ENCODE results near the gene NR2E1.

The NR2E1 gene

DNA sequence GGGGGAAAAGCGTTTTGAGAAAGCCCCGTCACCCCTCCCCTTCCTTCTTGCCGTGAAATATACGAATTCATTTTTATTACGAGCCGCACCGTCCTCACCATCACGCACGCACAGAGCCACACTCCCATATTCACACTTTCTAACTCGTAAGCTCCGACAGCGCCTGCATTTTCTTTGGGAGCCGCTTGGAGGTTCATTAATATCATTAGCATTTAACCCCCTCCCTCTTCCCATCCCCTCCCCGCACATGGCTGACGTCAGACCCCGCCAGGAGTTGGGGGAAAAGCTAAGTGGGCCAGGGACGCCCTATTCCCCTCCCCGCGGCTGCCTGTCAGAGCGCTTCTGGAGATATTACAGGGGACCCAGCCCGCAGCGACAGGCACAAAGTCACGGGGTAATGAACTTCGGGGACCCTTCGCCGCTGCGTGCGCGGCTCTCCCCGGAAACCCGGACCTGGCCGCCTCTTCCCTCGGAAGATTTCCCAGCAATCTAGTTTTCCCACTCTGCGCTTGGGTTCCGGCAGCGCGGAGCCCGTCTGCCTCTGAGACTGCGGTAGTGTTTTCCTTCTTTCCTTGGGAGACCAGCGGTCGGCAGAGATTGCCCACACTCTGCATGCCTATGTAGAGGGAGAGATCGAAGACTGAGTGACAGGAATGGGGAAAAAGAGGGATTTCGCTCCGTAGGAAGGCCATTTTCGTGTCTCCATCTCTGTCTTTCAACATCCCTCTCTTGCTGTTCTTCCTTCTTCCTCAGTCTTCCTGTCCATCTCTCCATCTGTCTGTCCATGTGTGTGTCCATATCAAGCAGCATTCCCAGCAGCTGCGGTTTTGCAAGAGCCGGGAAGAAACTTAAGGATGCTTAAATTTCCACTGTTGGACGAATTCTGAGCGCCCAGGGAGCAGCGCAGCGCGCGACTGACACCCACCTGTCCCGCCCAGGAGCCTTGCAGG is at the start of gene NR2E1:
TSS of gene NR2E1 (plus strand) at position 309 of the 950 bp plus-strand sequence. CDS start 744 bp downstream, outside the sequence.
- DNase-seq, result peak; percentile 48

DNA sequence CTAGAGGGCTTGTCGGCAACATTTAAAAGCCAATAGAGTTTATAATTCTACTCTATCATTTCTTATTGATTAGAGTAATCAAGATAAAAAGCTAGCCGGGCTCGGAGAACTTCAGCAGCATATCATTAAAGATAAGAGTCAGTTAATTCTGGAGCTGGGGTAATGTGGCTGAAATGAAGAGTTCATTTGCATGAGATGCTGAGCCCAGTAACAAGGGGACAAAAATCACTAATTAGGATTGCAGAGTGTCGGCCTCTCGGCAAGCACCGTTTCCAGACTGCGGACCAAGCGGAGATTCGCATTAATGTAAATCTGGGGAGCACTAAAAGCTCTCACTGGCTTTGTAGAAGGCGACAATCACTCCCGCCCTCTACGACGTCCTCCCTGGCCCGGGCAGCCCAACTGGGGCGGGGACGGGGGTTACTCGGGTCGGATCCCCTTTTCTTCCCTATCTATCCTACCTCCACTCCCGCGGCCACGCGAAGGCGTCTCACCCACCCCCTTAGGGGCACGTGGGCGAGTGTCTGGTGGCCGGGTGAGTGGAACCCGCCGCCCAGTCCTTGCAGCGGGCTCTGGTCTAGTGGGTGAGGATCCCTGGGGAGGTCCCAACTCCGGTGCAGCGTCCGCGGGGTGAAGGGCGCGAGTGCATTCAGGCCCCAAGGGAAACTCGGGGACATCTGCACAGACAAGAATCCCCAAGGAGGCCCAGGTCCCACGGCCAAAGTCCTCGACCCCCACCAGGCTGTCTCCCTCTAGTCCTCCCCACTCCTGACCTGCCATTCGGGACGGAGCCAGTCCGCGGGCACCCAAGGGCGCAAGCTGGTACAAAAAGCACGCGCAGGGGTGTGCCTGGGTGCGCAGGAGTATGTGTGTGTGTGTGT is 49.0 kb upstream of the NR2E1 start:
- peak; percentile 24 for DNase-seq

DNA sequence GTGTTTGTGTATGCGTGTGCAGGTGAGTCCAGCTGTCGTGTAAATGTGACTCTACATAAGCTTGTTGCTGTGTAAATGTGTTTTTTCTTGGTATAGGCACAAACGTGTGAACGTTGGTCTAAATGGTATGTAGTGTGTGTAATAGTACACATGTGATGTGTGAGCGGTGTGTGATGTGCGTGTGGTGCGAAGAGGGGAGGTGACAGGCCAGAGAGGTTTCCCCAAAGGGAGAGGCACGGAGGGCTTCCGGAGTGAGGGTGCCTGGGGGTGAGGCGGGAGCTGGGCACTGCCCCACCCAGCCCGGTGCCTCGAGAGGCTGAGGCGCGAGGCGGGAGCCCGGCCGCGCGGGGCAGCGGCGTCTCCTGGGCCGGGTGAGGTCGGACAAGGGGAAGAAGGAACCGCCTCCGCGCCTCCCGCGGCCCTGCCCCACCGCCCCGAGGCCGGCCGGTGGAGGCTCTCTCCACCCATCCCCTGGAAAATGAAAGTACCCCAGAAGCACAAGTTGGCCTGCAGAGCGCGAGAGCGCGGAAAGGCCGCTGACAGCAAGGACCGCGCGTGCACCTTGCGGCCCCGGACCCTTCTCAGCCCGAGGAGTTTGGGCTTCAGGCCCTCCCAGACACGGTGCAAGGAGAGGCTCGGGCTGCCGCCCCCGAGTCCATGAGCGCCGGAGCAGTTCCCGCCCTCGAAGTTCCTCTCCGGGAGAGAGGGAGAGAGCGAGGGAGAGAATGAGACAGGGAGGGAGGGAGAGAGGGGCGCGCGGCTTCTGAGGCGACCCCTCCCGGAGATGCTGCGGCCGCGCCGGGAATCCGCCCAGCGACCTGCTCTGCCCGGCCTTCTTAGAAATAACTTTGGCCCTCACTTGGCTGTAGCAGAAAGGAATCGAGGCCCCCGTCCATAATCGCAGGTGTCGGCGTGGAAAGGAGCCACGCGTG is 48.1 kb upstream of the NR2E1 start:
- peak; percentile 56 for DNase-seq

DNA sequence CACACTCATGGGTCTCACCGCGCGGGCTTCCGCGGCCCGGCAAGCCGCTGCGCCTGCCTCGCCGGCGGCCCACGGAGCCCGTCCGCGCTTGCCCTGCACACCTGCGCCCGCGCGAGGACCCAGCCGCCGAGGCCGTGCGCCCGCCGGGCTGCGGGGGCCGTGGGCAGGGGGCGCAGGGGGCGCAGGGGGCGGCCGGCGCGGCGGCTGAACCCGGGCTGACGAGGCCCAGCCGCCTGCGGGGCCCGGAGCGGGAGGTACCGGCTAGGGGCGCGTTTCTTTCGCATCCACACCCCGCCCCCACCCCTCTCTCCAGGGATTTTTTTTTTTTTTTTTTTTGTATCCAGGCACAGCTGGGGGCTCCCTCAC is 47.5 kb upstream of the NR2E1 start:
- peak; percentile 34 for DNase-seq

DNA sequence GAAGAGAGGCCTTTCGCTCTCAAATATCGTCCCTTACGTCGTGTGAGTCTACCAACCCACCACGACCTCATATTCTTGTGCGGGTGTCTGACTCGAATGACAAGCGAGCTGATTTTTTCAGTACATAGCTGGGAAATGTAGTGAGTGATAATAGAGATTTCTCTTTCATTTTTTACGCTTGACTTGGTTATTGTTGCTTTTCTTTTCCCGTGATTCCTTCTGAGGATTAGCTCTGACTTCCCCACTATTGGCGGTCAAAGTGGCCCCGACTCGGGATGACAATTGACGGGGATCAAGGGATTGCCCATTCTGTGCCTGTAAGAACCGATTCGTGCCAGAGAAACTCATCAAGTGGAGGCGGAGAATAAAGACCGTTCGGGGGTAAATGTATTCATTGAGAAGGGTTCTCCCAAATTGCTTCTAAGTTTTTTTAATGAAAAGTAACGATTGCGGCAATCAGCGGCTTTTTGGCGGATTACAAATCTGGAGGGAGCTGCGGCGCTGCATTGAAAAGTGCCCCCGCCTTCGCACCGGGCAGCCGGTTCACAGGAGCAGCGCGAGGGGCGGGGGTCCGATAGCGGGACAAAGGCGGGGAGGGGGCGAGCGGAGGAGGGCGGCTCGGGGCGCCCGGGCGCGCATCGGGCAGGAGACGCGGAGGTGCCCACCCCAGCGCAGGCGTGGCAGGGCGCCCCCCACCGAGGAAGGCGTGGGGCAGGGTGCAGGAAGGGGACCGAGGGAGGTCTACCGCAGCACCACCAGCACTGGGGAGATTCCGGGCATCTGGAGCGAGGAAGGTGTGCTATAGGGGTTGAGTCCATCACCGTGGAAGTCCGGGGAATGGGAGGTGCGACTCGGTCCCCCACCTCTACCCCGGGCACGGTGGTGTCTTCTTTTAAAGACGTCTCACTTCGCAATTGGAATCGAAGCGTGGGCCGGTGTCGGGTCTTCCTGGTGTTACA is 46.7 kb upstream of the NR2E1 start:
- peak; percentile 12 for DNase-seq

DNA sequence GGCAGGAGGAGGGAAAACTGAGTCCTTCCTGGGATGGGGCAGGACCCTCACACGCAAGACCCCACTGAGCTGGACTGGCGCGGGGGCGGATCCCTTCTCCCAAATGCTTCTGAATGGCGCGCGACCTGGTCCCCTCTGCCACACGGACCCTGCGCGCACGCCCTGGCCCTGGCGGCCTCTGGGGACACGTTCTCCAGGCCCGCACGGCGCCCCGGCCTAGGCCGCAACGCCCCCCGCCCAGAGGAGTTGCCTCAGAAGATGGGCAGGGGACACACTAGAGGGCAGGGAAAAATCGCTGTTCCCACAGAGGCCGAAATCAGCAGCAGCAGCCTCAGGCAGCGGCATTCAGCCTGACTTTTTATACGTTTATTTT is 46.1 kb upstream of the NR2E1 start:
- DNase-seq, result no peak

DNA sequence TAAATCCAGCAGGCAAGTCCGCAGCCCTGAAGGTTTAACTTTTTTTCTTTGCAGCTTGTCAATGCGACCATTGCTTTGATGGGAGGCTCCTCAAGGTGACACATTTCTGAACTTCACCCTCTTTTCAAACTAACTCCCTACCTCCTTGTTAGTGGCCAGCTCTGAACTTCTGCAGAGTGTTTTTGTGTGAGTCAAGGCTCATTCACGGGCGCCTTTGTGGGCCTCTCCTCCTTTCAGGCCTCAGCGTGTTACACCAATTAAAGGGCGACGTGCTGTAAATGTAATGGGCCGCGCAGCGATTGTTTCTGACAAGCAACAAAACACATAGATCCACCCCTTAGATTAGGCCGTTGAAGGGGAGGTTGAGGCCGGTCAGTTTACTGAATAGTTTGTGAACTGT is 45.5 kb upstream of the NR2E1 start:
- DNase-seq, result no peak

DNA sequence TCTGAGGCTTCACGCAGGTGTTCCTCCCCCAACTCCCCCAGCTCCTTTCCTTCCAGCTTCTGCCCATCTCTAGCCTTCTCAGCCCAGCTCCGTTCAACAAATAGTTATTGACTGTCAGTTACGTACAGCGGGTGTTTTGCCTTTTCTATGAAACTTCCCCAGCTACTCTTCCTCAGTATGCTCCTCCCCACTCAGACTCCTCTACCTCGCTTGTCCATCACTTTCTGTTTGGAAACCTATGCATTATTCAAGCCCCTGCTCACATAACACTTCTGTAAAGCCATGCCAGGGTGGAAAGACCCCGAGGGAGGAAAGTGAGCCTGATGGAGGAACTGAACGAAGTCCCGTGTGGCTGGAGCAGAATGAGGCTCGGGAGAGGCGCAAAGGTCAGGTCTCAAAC is 44.2 kb upstream of the NR2E1 start:
- DNase-seq, result no peak

DNA sequence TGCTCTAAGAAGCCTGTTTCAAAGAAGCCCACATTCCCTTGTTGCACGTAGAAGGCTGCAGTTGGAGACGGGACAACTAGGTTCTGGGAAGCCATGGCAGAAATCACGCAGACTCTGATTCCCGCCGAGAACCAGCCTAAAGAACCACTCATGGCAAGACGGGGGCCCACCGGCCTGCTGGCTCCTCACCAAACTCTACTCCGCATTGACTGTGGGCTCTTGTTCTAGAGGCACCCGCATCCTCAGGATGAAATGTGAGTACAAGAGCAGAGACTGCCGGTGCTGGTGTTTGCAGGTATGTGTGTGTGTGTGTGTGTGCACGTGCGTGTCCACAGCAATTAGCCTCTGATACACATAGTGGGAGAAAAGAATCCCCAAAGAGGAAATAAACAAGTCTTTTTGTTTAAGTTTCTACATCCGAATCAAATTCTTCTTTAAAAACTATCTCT is 42.3 kb upstream of the NR2E1 start:
- peak; percentile 5 for DNase-seq

DNA sequence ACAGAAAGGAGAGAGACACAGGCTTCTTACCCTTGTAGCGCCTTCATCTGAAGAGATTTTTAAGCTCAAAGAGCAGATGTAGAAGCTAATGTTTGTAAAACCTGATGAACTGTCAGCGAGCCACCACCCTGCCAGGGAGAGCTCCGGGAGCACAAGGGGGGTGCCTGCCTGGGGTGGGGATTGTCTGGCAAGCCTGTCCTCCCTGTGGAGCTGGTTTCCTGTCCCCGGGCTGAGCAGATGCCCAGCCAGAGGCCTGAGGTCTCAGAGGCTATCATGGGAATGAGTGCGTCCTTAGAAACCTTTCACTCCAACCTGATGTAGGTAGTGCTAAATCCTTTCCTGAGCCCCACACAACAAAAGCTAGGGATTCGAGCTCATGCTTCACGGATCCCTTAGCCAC is 41.9 kb upstream of the NR2E1 start:
- no peak for DNase-seq

DNA sequence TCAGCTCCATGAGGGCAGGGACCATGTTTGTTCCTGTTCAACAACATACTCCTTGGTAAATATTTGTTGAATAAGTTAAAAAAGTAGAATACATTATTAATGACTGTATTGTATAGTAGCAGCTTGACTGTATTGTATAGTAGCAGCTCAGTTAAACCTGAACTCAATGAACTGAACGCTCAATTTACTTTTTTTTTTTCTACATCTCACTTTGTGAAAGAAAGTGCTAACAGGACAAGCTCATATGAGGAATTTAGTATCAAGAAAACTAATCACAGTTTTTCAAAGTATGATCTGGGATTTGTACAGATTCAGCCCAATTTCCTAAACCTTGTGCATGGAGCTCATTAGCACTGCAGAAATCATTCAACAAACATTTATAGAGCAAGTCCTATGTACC is 38.8 kb upstream of the NR2E1 start:
- no peak for DNase-seq

DNA sequence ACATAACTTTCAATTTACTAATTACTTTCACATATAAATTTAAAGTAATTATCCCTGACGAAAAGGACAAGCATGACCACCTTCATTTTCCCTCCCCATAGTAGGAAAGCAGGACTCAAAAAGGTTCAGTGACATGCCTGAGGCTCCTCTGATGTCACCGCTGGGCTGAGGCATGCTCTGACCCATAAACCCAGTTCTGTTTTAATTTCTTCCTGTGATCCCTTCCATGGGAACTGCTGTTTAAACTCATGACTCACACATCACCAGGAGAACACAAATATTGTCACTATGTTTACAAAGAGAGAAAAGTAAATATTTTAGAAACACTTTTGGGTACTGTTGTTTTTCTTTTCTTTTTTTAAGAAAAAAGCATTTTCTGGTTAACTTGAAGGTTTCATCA is 38.0 kb upstream of the NR2E1 start:
- DNase-seq, result peak; percentile 95

DNA sequence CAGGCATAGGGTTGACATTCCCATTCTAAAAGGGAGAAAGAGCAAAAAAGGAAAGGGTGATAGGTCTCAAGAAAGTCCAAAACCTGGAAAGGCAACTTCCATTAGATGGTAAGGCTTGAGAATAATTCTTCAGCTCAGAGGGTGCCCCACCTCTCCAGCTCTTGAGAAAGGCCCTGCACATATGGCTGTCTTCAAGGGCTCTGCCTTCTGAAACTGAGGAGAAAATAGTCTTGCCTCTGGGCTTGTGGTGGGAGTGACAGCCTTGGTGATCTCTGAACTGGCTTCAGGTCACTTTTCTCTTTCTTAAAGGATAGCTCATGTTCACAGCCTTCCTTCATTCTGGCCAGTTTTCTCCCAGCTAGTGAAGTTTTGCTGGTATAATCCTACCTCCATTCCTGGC is 35.6 kb upstream of the NR2E1 start:
- DNase-seq, result no peak

DNA sequence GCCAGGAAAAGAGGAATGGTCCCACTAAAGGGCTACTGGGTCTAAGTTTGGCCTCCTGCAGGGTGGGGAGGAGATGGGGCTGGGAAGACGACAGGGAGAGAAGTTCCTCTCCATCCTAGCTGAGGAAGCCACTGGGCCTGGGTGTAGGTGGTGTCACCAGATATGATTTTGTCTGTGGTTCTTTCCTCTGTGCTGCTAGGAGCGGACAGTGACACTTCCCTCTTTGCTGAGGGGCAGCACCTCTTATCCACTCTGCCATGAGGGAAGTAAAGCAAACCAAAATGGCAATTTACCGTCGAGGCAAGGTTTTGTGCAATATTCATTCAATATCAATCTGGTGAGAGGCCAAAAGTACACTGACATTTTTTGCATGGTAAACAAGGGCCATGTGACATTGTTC is 33.0 kb upstream of the NR2E1 start:
- DNase-seq, result no peak

DNA sequence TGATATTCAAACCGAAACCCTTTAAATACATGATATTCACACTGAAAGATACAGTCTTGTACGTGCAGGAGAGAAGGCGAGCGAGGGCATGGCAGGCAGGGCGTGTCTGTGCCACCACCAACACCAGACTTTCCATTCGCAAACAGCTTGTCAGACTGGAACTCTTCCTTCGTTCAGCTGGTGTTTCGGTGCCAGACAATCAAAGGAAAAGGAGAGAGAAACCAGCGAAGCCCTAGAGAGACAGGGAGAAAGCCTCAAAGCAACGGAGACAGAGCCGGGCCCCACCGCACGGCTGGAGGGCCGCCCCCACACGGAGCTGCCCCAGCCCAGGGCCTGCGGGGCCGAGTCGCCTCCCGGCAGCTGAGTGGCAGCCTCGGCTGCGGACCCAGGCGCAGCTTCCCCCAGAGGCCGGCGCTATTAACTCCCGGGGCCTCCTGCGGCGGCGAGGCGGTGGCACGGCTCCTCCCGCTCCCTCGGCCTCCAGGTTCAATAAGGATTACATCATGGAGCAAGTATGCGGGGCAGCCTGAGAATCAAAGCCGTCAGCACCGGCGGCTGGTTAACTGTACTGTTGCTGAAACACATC is 32.1 kb upstream of the NR2E1 start:
- peak; percentile 89 for DNase-seq

DNA sequence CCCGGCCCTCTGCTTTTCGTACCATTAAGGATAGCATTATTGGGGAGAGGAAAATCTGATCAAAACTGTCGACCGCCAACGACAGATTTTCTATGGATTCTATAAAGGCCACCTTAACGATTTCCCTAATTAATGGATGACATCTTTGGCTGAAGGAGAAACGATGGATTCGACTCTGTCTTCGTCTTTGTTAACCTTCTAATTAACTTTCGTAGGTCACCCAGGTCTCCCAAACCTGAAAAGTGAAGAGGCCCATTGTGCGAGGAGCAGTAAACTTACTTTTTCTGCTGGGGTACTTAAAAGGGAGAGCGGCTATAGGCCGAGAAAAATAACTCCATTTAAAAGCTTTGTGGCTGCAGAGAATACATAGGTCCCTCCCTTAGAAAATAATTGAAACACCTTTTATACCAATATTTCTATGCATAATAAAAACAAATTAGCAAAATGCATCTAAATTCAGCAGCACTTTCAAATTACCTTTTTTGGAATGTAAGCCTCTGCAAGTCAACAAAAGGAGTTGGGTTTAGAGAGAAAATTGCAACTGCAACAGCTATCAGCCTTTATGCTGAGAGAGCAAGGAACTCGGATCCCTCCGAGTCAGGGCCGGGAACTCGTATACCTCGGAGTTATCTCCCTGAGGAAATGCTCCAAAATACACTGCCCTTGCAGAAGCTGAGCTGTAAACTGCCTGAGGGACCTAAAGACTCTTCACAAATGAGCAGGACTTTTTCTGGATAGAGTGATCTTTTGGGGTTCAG is 31.4 kb upstream of the NR2E1 start:
- DNase-seq, result no peak

DNA sequence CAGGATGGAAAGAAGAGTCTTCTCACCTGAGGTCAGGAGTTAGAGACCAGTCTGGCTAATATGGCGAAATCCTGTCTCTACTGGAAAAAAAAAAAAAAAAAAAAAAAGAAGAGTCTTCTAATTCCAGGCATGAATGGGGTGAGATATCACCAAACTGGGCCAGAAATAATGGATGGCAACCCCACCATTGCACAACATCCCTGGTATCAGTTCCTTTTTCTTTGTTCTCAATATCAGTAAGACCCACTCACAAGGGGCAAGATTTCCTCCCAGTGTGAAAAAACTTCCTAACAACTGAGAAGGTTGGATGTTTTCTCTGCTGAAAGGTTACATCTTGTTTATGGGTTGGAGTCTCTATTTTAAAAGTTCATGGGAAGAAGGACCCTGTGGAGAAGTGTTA is 23.6 kb upstream of the NR2E1 start:
- DNase-seq, result no peak

DNA sequence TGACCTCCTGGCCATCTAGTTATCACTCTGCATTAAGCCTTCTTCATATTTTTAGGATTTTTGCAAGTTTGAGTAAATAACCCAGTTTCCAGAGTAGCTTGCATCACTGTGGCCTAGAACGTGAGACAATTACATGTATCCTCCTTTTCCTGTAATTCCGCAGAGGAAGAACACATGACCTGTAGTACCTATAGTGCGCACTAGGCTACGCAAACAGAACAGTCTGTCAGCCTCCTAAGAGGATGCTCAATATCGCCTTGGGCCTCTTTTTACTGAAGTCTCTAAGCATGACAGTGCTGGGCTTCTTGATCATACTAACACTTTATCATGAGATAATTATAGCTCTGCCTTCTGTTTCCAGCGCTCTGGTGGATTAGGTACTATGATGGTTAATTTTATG is 20.2 kb upstream of the NR2E1 start:
- peak; percentile 29 for DNase-seq

DNA sequence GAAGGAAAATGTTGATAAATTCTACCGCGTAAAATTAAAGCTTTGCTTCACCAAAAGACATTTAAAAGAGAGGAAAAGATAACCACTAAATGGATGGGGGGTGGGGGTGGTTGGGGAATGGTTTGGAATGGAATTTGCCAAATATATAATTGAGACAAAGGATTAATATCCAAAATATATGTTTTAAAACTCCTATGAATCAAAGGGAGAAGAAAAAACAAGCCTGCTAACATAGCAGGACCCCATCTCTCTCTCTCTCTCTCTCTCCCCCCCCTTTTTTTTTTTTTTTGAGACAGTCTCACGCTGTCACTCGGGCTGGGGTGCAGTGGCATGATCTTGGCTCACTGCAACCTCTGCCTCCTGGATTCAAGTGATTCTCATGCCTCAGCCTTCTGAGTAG is 13.4 kb upstream of the NR2E1 start:
- no peak for DNase-seq

Data from DMS53 (cell line).